AG04450 (cell line): ENCODE data around the gene SPATS2L. TPM values are rescaled to one million over a fixed set of nuclear protein-coding genes. Genes with fewer than 3 reads are reported as not detected.
A peak's percentile ranks its signal among the peaks of the same experiment; 100 is the strongest.

Source experiments
- CTCF ChIA-PET: fragments of 300-600, 350-600 bp; formaldehyde crosslinking; extraction: SDS; loops from one replicate; lab custom pipeline; 2022; ENCODE audit warnings: antibody characterized with exemption, inconsistent platforms; lab: Charles Lee
- POLR2A ChIA-PET: fragments of 350-600 bp; formaldehyde crosslinking; extraction: SDS; loops from one replicate; lab custom pipeline; 2021; ENCODE audit warnings: antibody characterized with exemption, inconsistent platforms; lab: Yijun Ruan, JAX
- DNase-seq: peaks from one replicate; pipeline ENCODE4 v3.0.0-alpha.2; 2011; ENCODE audit warnings: low read depth, low spot score
- H3K27ac ChIP-seq: one replicate; pipeline ENCODE4 v1.5.1; 2012; ENCODE audit warnings: low read depth, low read length, control low read depth
- H3K27me3 ChIP-seq: one replicate; pipeline ENCODE4 v1.6.0; 2012; ENCODE audit warnings: low read length; ENCODE audit not compliant: control insufficient read depth, insufficient read depth
- H3K4me3 ChIP-seq: 2 replicates; pipeline ENCODE4 v1.5.1; 2011; ENCODE audit warnings: mild to moderate bottlenecking, low read depth, low read length, control low read depth
- H3K9me3 ChIP-seq: 2 replicates; pipeline ENCODE4 v1.5.1; 2012; ENCODE audit warnings: low read length; ENCODE audit not compliant: control insufficient read depth, insufficient read depth
- CTCF ChIP-seq: IDR thresholded peaks from 2 replicates; pipeline ENCODE4 v1.5.1; 2011; ENCODE audit warnings: low read depth, low read length, control low read depth, inconsistent platforms
- polyA plus RNA-seq: library from polyadenylated mRNA; depleted of rRNA; stranded (reverse); fragments of >200 nt; gene quantifications from 2 replicates; pipeline ENCODE4 v1.2.3, GENCODE V29; 2011

The SPATS2L gene
- polyA plus RNA-seq, 1 experiment, result 361 TPM

GRCh38 chr2:200498402-200499162, 192.1 kb downstream of the SPATS2L start:
- CTCF ChIA-PET, result interaction anchor here (0.9 to 1.2 kb wide), 2 partner anchors 19 to 525 kb away, joined by 3 to 4 read pairs; no protein-coding TSS in a partner anchor
- Histone ChIP-seq H3K4me3 (no peak overlapping the region), H3K27me3 (no peaks in the 10 kb centered on the region), H3K9me3 (no peaks in the 10 kb centered on the region), H3K27ac (no peak overlapping the region)
- POLR2A ChIA-PET, result no interaction called here
- TF ChIP-seq CTCF, result no peak
- DNase-seq, result no peak

DNA sequence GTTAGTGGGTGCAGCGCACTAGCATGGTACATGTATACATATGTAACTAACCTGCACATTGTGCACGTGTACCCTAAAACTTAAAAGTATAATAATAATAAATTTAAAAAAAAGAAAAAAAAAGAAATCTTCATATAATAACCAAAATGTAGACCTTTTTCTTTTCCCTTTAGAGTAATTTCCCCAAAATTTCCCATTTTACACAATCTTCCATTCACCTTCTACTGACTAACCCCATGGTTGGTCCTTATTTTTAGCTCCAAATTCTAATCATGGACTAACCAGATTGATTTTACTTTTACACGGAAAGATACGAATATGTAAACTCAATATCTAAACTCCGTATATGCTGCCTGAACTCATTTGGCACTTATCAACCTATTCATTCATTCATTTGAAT, 195.7 kb downstream of the SPATS2L start:
- no peak for TF ChIP-seq CTCF
- no peak for DNase-seq
- H3K27ac ChIP-seq, result no peak overlapping the region
- no peak overlapping the region for H3K4me3 ChIP-seq
- POLR2A ChIA-PET, result no interaction called here
- CTCF ChIA-PET, result interaction anchor here (0.7 kb wide), 1 partner anchor 13 kb away, joined by 4 read pairs; no protein-coding TSS in a partner anchor
- no peaks in the 10 kb centered on the region for H3K27me3 ChIP-seq
- no peaks in the 10 kb centered on the region for H3K9me3 ChIP-seq

GRCh38 chr2:200506679-200507078, 200.2 kb downstream of the SPATS2L start:
- Histone ChIP-seq H3K27me3 (no peaks in the 10 kb centered on the region), H3K27ac (no peak overlapping the region), H3K9me3 (no peaks in the 10 kb centered on the region), H3K4me3 (no peak overlapping the region)
- CTCF ChIA-PET, result no interaction called here
- no peak for TF ChIP-seq CTCF
- no peak for DNase-seq
- POLR2A ChIA-PET, result no interaction called here

DNA sequence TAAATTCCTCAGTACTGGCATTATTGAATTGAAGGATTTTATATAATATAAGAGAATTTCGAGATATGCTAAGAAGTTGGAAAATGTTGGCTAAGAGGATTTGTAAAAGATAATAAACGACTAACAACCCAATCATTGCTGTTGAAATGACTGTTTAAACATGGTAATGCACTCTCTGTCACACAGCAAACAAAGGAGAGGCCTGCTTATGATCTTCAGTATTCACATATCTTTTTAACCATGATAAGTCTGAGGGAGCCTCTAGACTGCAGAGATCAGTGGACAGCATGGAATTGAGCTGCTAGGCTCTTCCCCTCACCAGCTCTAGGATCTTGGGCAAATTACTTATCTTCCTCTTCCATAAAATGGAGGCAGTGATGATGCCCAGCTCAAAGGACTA, 200.7 kb downstream of the SPATS2L start:
- CTCF ChIA-PET, result no interaction called here
- Histone ChIP-seq H3K9me3 (no peaks in the 10 kb centered on the region), H3K4me3 (no peak overlapping the region), H3K27ac (no peak overlapping the region), H3K27me3 (no peaks in the 10 kb centered on the region)
- POLR2A ChIA-PET, result no interaction called here
- no peak for DNase-seq
- TF ChIP-seq CTCF, result no peak

- H3K4me3 ChIP-seq, result peak overlapping the region; percentile 76
- ChIA-PET CTCF (interaction anchor here (0.6 to 1.9 kb wide), 17 partner anchors 9 to 535 kb away, joined by 3 to 13 read pairs (median 4); partner anchors contain the start of gene SGO2), POLR2A (interaction anchor here (0.9 to 1.3 kb wide), 2 partner anchors 15 to 23 kb away, joined by 3 read pairs; no protein-coding TSS in a partner anchor)
- DNase-seq, result no peak
- no peak overlapping the region for H3K27ac ChIP-seq
- H3K27me3 ChIP-seq, result peaks cover 8% of the 10 kb centered on the region
- no peak for TF ChIP-seq CTCF
- H3K9me3 ChIP-seq, result no peaks in the 10 kb centered on the region
These were observed 202.7 kb downstream of the SPATS2L start for GRCh38 chr2:200509235-200509611.
